ENCODE results near the gene GDF10. TPM values are rescaled to one million over a fixed set of nuclear protein-coding genes. Genes with fewer than 3 reads are reported as not detected.

Gene GDF10
- total RNA-seq, 6 experiments from 2014 or later = not detected

- Histone ChIP-seq H3K4me1 (no peaks in the 10 kb centered on the region), H3K27ac (no peak overlapping the region), H3K9me3 (no peaks in the 10 kb centered on the region), H3K27me3 (no peaks in the 10 kb centered on the region), H3K36me3 (no peaks in the 10 kb centered on the region), H3K4me3 (no peak overlapping the region)
- intact Hi-C loops (cut with DNase I) = no loop called here
- TF ChIP-seq POLR2A (IDR thresholded peaks at IDR 0.05) = no peak
- TF ChIP-seq CTCF (IDR thresholded peaks at IDR 0.05) = no peak
- ATAC-seq (no peak), DNase-seq (no peak)
- 86% methylated on average over 4 of the region's 6 CpGs for WGBS (ENCODE audit: insufficient coverage, low coverage, low lambda C conversion rate, missing lambda C conversion rate)
Measured at GRCh38 chr10:47282005-47282656, 17.9 kb upstream of the GDF10 start.

- Histone ChIP-seq H3K9me3 (no peaks in the 10 kb centered on the region), H3K27me3 (no peaks in the 10 kb centered on the region), H3K4me3 (no peak overlapping the region), H3K4me1 (no peaks in the 10 kb centered on the region), H3K27ac (no peak overlapping the region), H3K36me3 (no peaks in the 10 kb centered on the region)
- intact Hi-C loops (cut with DNase I) = no loop called here
- ATAC-seq (no peak), DNase-seq (no peak)
- WGBS (ENCODE audit: insufficient coverage, low coverage, low lambda C conversion rate, missing lambda C conversion rate) = 76% methylated on average over 5 of the region's 6 CpGs
- TF ChIP-seq CTCF (IDR thresholded peaks at IDR 0.05) (no peak), POLR2A (IDR thresholded peaks at IDR 0.05) (no peak)
Measured at GRCh38 chr10:47282657-47283018, 17.4 kb upstream of the GDF10 start.

GRCh38 chr10:47283101-47283630, 16.8 kb upstream of the GDF10 start:
- Histone ChIP-seq H3K27me3 (no peaks in the 10 kb centered on the region), H3K36me3 (no peaks in the 10 kb centered on the region), H3K27ac (no peak overlapping the region), H3K9me3 (no peaks in the 10 kb centered on the region), H3K4me3 (no peak overlapping the region), H3K4me1 (no peaks in the 10 kb centered on the region)
- no peak for DNase-seq
- intact Hi-C loops (cut with DNase I) = no loop called here
- WGBS (ENCODE audit: insufficient coverage, low coverage, low lambda C conversion rate, missing lambda C conversion rate) = 43% methylated on average over 4 of the region's 9 CpGs
- TF ChIP-seq POLR2A (IDR thresholded peaks at IDR 0.05) (no peak), CTCF (IDR thresholded peaks at IDR 0.05) (no peak)
- no peak for ATAC-seq

- no peak overlapping the region for H3K4me3 ChIP-seq
- no peak for DNase-seq
- TF ChIP-seq CTCF (IDR thresholded peaks at IDR 0.05) = no peak
- no peak for TF ChIP-seq POLR2A (IDR thresholded peaks at IDR 0.05)
- intact Hi-C loops (cut with DNase I) = no loop called here
- no peaks in the 10 kb centered on the region for H3K4me1 ChIP-seq
- H3K36me3 ChIP-seq = no peaks in the 10 kb centered on the region
- no peak overlapping the region for H3K27ac ChIP-seq
- H3K9me3 ChIP-seq = no peaks in the 10 kb centered on the region
- ATAC-seq = no peak
- no peaks in the 10 kb centered on the region for H3K27me3 ChIP-seq
Measured at GRCh38 chr10:47283848-47284247, 16.1 kb upstream of the GDF10 start.
